Stomach (tissue), 9 donors: Measurements from ENCODE around the gene DRAP1. TPM values are rescaled to one million over a fixed set of nuclear protein-coding genes. Genes with fewer than 3 reads are reported as not detected.

ENCODE experiments used
- DNase-seq, 2 donors: peaks; one replicate each; pipeline versions ENCODE4 v3.0.0 to v3.0.0-alpha.2; 2013 to 2019
- H3K27ac ChIP-seq, 5 donors: fragments of 200-600 bp in 4 of 5; sonication (generic) in 4 of 5; one replicate each; pipeline ENCODE4 v1.5.1; 2013 to 2019; ENCODE audit warnings: mild to moderate bottlenecking in 1 of 5, moderate library complexity in 1 of 5
- H3K27me3 ChIP-seq, 3 donors: fragments of 200-600 bp; sonication (generic); one replicate each; pipeline ENCODE4 v1.5.1; 2017 to 2019; ENCODE audit warnings: mixed run types in 1 of 3
- H3K36me3 ChIP-seq, 4 donors: fragments of 200-600 bp; sonication (generic); 1 replicate in 3 of 4; 2 replicates in 1 of 4; pipeline ENCODE4 v1.5.1; 2016 to 2019
- H3K4me1 ChIP-seq, 4 donors: fragments of 200-600 bp; sonication (generic); one replicate each; pipeline ENCODE4 v1.5.1; 2016 to 2019
- H3K4me3 ChIP-seq, 4 donors: fragments of 200-600 bp; sonication (generic) in 3 of 4; one replicate each; pipeline ENCODE4 v1.5.1; 2016 to 2019; ENCODE audit warnings: mild to moderate bottlenecking in 1 of 4
- H3K9me3 ChIP-seq, 4 donors: fragments of 200-600 bp; sonication (generic); one replicate each; pipeline ENCODE4 v1.5.1; 2016 to 2019
- EP300 ChIP-seq: sonication (generic); formaldehyde crosslinking; IDR thresholded peaks from one replicate; pipeline ENCODE4 v1.6.1; 2017; ENCODE audit warnings: antibody characterized with exemption
- POLR2A ChIP-seq, 4 donors: fragments of 450-650 bp; IDR thresholded peaks; one replicate each; pipeline ENCODE4 v1.6.1; 2016; ENCODE audit warnings: antibody characterized with exemption in 4 of 4, control low read depth in 2 of 4, mild to moderate bottlenecking in 1 of 4, moderate library complexity in 1 of 4
- POLR2AphosphoS5 ChIP-seq, 3 donors: sonication (generic); formaldehyde crosslinking; IDR thresholded peaks; one replicate each; pipeline ENCODE4 v1.6.1; 2016; ENCODE audit warnings: antibody characterized with exemption in 3 of 3
- WGBS, 5 donors: extraction: QIAGEN DNeasy Blood & Tissue Kit in 3 of 5; methylation state at CpG; one replicate each; pipeline versions ENCODE4 v1.1.5 to v1.1.7; 2013 to 2018; 5-methylcytosine and 5-hydroxymethylcytosine counted together
- intact Hi-C: fragments of 100-400 bp; cut with DNase I; formaldehyde crosslinking; loops from one replicate; pipeline ENCODE4 v1.15.1; 2023; ENCODE audit warnings: low total_unique reads
- polyA plus RNA-seq, 3 donors: library from polyadenylated mRNA; stranded (reverse); fragments of 200-250 nt; gene quantifications; one replicate each; pipeline ENCODE4 v1.2.3, GENCODE V29; 2013
- total RNA-seq, 5 donors: library from RNA; depleted of rRNA; stranded (reverse); fragments of >200 nt; gene quantifications; one replicate each; pipeline versions ENCODE4 v1.1.0 to v1.2.3, GENCODE V29; 2014 to 2016
- TF ChIP-seq, protein P1 (sequence below), 7 experiments: fragments of 450-650 bp in 4 of 7; fragments of 200-600 bp in 3 of 7; sonication (generic) in 3 of 7; IDR thresholded peaks; one replicate each; pipeline ENCODE4 v1.5.1; 2016 to 2019; ENCODE audit warnings: antibody characterized with exemption in 7 of 7, control low read depth in 2 of 7, mild to moderate bottlenecking in 1 of 7
- donor health status: healthy with polysubstance abuse.
- donor health status: Bipolar disorder and iron deficiency.
- donor health status: healthy.

Gene DRAP1
- total and polyA plus RNA-seq, 8 donors: 13.3 to 133 (median 64.0) TPM

GRCh38 chr11:65927904-65928397, 8.7 kb downstream of the DRAP1 start:
- TF ChIP-seq, protein P1, sequence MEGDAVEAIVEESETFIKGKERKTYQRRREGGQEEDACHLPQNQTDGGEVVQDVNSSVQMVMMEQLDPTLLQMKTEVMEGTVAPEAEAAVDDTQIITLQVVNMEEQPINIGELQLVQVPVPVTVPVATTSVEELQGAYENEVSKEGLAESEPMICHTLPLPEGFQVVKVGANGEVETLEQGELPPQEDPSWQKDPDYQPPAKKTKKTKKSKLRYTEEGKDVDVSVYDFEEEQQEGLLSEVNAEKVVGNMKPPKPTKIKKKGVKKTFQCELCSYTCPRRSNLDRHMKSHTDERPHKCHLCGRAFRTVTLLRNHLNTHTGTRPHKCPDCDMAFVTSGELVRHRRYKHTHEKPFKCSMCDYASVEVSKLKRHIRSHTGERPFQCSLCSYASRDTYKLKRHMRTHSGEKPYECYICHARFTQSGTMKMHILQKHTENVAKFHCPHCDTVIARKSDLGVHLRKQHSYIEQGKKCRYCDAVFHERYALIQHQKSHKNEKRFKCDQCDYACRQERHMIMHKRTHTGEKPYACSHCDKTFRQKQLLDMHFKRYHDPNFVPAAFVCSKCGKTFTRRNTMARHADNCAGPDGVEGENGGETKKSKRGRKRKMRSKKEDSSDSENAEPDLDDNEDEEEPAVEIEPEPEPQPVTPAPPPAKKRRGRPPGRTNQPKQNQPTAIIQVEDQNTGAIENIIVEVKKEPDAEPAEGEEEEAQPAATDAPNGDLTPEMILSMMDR (IDR thresholded peaks at IDR 0.05): no peak
- TF ChIP-seq POLR2A (IDR thresholded peaks at IDR 0.05) (no peak), EP300 (no peak), POLR2AphosphoS5 (IDR thresholded peaks at IDR 0.05) (no peak)
- peak; percentile 55 to 75 for DNase-seq
- H3K4me3 ChIP-seq: no peak overlapping the region
- intact Hi-C loops: no loop called here
- H3K4me1 ChIP-seq: peaks cover 0 to 9% (median 0%) of the 10 kb centered on the region in 4 donors
- peaks cover 0 to 6% (median 0%) of the 10 kb centered on the region in 3 donors for H3K27me3 ChIP-seq
- no peaks in the 10 kb centered on the region for H3K9me3 ChIP-seq
- 29 to 36% (median 31%) methylated on average over 9 of the region's 9 CpGs for WGBS, 5 donors
- peaks cover 4 to 18% (median 10%) of the 10 kb centered on the region in 4 donors for H3K36me3 ChIP-seq
- H3K27ac ChIP-seq: peak overlapping the region; percentile 51 to 77 (median 62)

- intact Hi-C loops: no loop called here
- no peak for DNase-seq
- Histone ChIP-seq H3K4me3 (no peak overlapping the region), H3K9me3 (no peaks in the 10 kb centered on the region), H3K27ac (peak overlapping the region in 2 of 5 donors; percentile 76 to 77), H3K36me3 (peaks cover 0 to 11% (median 3%) of the 10 kb centered on the region in 4 donors), H3K27me3 (peaks cover 0 to 13% (median 4%) of the 10 kb centered on the region in 3 donors), H3K4me1 (peaks cover 0 to 9% (median 0%) of the 10 kb centered on the region in 4 donors)
- WGBS, 5 donors: 61 to 65% (median 65%) methylated on average over 4 to 6 of the region's 6 CpGs
- TF ChIP-seq POLR2A (IDR thresholded peaks at IDR 0.05): no peak
- no peak for TF ChIP-seq POLR2AphosphoS5 (IDR thresholded peaks at IDR 0.05)
- no peak for TF ChIP-seq EP300
- TF ChIP-seq, protein P1 (IDR thresholded peaks at IDR 0.05): no peak
Measured at GRCh38 chr11:65928667-65929066, 9.4 kb downstream of the DRAP1 start.

- peaks cover 0 to 14% (median 4%) of the 10 kb centered on the region in 3 donors for H3K27me3 ChIP-seq
- H3K36me3 ChIP-seq: no peaks in the 10 kb centered on the region
- TF ChIP-seq, protein P1 (IDR thresholded peaks at IDR 0.05): no peak
- TF ChIP-seq POLR2AphosphoS5 (IDR thresholded peaks at IDR 0.05): no peak
- no peak overlapping the region for H3K27ac ChIP-seq
- H3K4me1 ChIP-seq: peaks cover 0 to 9% (median 0%) of the 10 kb centered on the region in 4 donors
- WGBS, 5 donors: 41 to 62% (median 50%) methylated on average over 13 of the region's 13 CpGs
- no peak for DNase-seq
- intact Hi-C loops: no loop called here
- no peak overlapping the region for H3K4me3 ChIP-seq
- no peaks in the 10 kb centered on the region for H3K9me3 ChIP-seq
Measured at GRCh38 chr11:65931773-65932557, 12.7 kb downstream of the DRAP1 start.

GRCh38 chr11:65932558-65932919, 13.3 kb downstream of the DRAP1 start:
- 29 to 45% (median 34%) methylated on average over 9 of the region's 9 CpGs for WGBS, 5 donors
- no peak overlapping the region for H3K4me3 ChIP-seq
- H3K4me1 ChIP-seq: peaks cover 0 to 6% (median 0%) of the 10 kb centered on the region in 4 donors
- no peaks in the 10 kb centered on the region for H3K36me3 ChIP-seq
- H3K9me3 ChIP-seq: no peaks in the 10 kb centered on the region
- TF ChIP-seq EP300 (no peak), POLR2A (IDR thresholded peaks at IDR 0.05) (no peak), POLR2AphosphoS5 (IDR thresholded peaks at IDR 0.05) (no peak)
- TF ChIP-seq, protein P1 (IDR thresholded peaks at IDR 0.05): no peak
- H3K27ac ChIP-seq: no peak overlapping the region
- intact Hi-C loops: no loop called here
- peaks cover 0 to 19% (median 4%) of the 10 kb centered on the region in 3 donors for H3K27me3 ChIP-seq
- no peak for DNase-seq
